H1 (cell line): ENCODE data around the gene PTTG1IP. TPM values are rescaled to one million over a fixed set of nuclear protein-coding genes. Genes with fewer than 3 reads are reported as not detected.

Source experiments
- CTCF ChIA-PET: fragments of 300-600 bp; sonication (Branson Sonifier 250); formaldehyde crosslinking; loops from one replicate; lab custom pipeline; 2021; ENCODE audit not compliant: partially characterized antibody; lab: Charles Lee
- POLR2A ChIA-PET: fragments of 300-600 bp; sonication (Branson Sonifier 250); formaldehyde crosslinking; loops from one replicate; lab custom pipeline; 2021; ENCODE audit warnings: inconsistent platforms; ENCODE audit not compliant: partially characterized antibody; lab: Charles Lee
- DNase-seq, 2 experiments: peaks; one replicate each; pipeline versions ENCODE4 v3.0.0 to v3.0.0-alpha.2; 2010 to 2022; ENCODE audit warnings: low spot score in 2 of 2, low read depth in 1 of 2, mixed read lengths in 1 of 2
- FAIRE-seq: peaks from 2 replicates; lab custom pipeline; 2011; peaks lifted over from hg19 to GRCh38; lab: Jason Lieb, UNC
- H2AFZ ChIP-seq: 2 replicates; pipeline ENCODE4 v1.8.1; 2012; ENCODE audit warnings: low read length, inconsistent platforms
- H2AK5ac ChIP-seq: 2 replicates; pipeline ENCODE4 v1.6.1; 2013; ENCODE audit warnings: low read depth, low read length
- H2BK120ac ChIP-seq: replicated peaks from 2 replicates; pipeline ENCODE3; 2013; ENCODE audit warnings: low read depth, low read length, inconsistent platforms
- H2BK12ac ChIP-seq: 2 replicates; pipeline ENCODE4 v1.6.1; 2013; ENCODE audit warnings: low read depth, low read length
- H2BK15ac ChIP-seq: 2 replicates; pipeline ENCODE4 v1.6.1; 2013; ENCODE audit warnings: low read length
- H2BK20ac ChIP-seq: 2 replicates; pipeline ENCODE4 v1.6.1; 2013; ENCODE audit warnings: low read length
- H2BK5ac ChIP-seq: 2 replicates; pipeline ENCODE4 v1.6.1; 2013; ENCODE audit warnings: low read depth, low read length
- H3K14ac ChIP-seq: 2 replicates; pipeline ENCODE4 v1.6.1; 2013; ENCODE audit warnings: inconsistent platforms; ENCODE audit not compliant: insufficient read length
- H3K18ac ChIP-seq: 2 replicates; pipeline ENCODE4 v1.6.1; 2013; ENCODE audit warnings: low read length; ENCODE audit errors: extremely low read depth
- H3K23ac ChIP-seq: 2 replicates; pipeline ENCODE4 v1.6.1; 2013; ENCODE audit warnings: inconsistent platforms; ENCODE audit not compliant: insufficient read length
- H3K23me2 ChIP-seq: 2 replicates; pipeline ENCODE4 v1.6.1; 2013; ENCODE audit warnings: low read depth, low read length
- H3K27ac ChIP-seq: 2 replicates; pipeline ENCODE4 v1.6.1; 2011; ENCODE audit warnings: low read depth, low read length, inconsistent platforms
- H3K27me3 ChIP-seq, 4 experiments: replicated peaks in 1 of 4; 1 replicate in 1 of 4; 2 replicates in 3 of 4; pipeline versions ENCODE4 v1.6.1 to v1.8.1; 2011 to 2013; ENCODE audit warnings: low read length in 3 of 4, mild to moderate bottlenecking in 3 of 4, inconsistent platforms in 2 of 4, mixed read lengths in 2 of 4, moderate library complexity in 1 of 4; ENCODE audit not compliant: control insufficient read depth in 3 of 4, insufficient read depth in 3 of 4; ENCODE audit errors: extremely low read depth in 1 of 4
- H3K36me3 ChIP-seq, 4 experiments: 2 replicates each; pipeline versions ENCODE4 v1.6.1 to v1.8.1; 2011 to 2013; ENCODE audit warnings: mild to moderate bottlenecking in 4 of 4, low read length in 3 of 4, moderate library complexity in 2 of 4, control low read depth in 1 of 4, inconsistent platforms in 1 of 4; ENCODE audit not compliant: insufficient read depth in 4 of 4, control insufficient read depth in 2 of 4
- H3K4ac ChIP-seq: replicated peaks from 2 replicates; pipeline ENCODE3; 2013; ENCODE audit warnings: low read length, low read depth, mixed read lengths, inconsistent platforms; ENCODE audit not compliant: insufficient read length
- H3K4me1 ChIP-seq, 4 experiments: replicated peaks in 1 of 4; 1 replicate in 1 of 4; 2 replicates in 3 of 4; pipeline versions ENCODE4 v1.6.1 to v1.8.1; 2011 to 2013; ENCODE audit warnings: low read length in 3 of 4, inconsistent platforms in 2 of 4, mixed read lengths in 1 of 4; ENCODE audit not compliant: insufficient read depth in 4 of 4, control insufficient read depth in 3 of 4
- H3K4me2 ChIP-seq, 2 experiments: 2 replicates each; pipeline versions ENCODE4 v1.6.1 to v1.8.1; 2011 to 2013; ENCODE audit warnings: low read depth in 2 of 2, low read length in 2 of 2, control low read depth in 1 of 2, inconsistent platforms in 1 of 2, mild to moderate bottlenecking in 1 of 2; ENCODE audit not compliant: insufficient read depth in 1 of 2
- H3K4me3 ChIP-seq, 4 experiments: fragments of 200-600, 300-600 bp in 1 of 4; sonication (generic), shearing (Covaris generic), sonication (Bioruptor Twin) in 1 of 4; 2 replicates each; pipeline versions ENCODE4 v1.5.1 to v1.8.1; 2011 to 2016; ENCODE audit warnings: low read length in 4 of 4, low read depth in 3 of 4, control low read depth in 2 of 4, inconsistent platforms in 2 of 4, mild to moderate bottlenecking in 2 of 4, mixed read lengths in 1 of 4, moderate library complexity in 1 of 4; ENCODE audit not compliant: insufficient read depth in 2 of 4; ENCODE audit errors: extremely low read depth in 1 of 4
- H3K56ac ChIP-seq: replicated peaks from 2 replicates; pipeline ENCODE3; 2013; ENCODE audit warnings: low read depth, mild to moderate bottlenecking, mixed read lengths, low read length, inconsistent platforms; ENCODE audit not compliant: insufficient read length
- H3K79me1 ChIP-seq: 2 replicates; pipeline ENCODE4 v1.6.1; 2013; ENCODE audit warnings: low read depth, low read length, control low read depth
- H3K79me2 ChIP-seq, 2 experiments: 2 replicates each; pipeline versions ENCODE4 v1.6.1 to v1.8.1; 2012 to 2013; ENCODE audit warnings: low read length in 2 of 2, mild to moderate bottlenecking in 2 of 2, inconsistent platforms in 1 of 2; ENCODE audit not compliant: insufficient read depth in 2 of 2, control insufficient read depth in 1 of 2
- H3K9ac ChIP-seq, 4 experiments: replicated peaks in 1 of 4; 1 replicate in 1 of 4; 2 replicates in 3 of 4; pipeline versions ENCODE4 v1.6.1 to v1.8.1; 2011 to 2013; ENCODE audit warnings: low read depth in 3 of 4, low read length in 3 of 4, control low read depth in 2 of 4, mild to moderate bottlenecking in 2 of 4, moderate library complexity in 2 of 4, inconsistent platforms in 1 of 4; ENCODE audit errors: extremely low read depth in 1 of 4
- H3K9me3 ChIP-seq, 2 experiments: 2 replicates each; pipeline versions ENCODE4 v1.6.1 to v1.8.1; 2012 to 2013; ENCODE audit warnings: mild to moderate bottlenecking in 2 of 2, moderate library complexity in 2 of 2, control low read depth in 1 of 2, inconsistent platforms in 1 of 2, low read depth in 1 of 2, low read length in 1 of 2, mixed read lengths in 1 of 2; ENCODE audit not compliant: insufficient read depth in 2 of 2
- H4K20me1 ChIP-seq, 2 experiments: replicated peaks in 1 of 2; 2 replicates each; pipeline versions ENCODE3 to v1.8.1; 2011 to 2013; ENCODE audit warnings: inconsistent platforms in 2 of 2, low read length in 2 of 2, mild to moderate bottlenecking in 1 of 2; ENCODE audit not compliant: insufficient read depth in 2 of 2, control insufficient read depth in 1 of 2
- H4K5ac ChIP-seq: 2 replicates; pipeline ENCODE4 v1.6.1; 2013; ENCODE audit warnings: low read length, low read depth, mixed read lengths, inconsistent platforms; ENCODE audit not compliant: insufficient read length
- H4K8ac ChIP-seq: 2 replicates; pipeline ENCODE4 v1.8.0; 2013; ENCODE audit warnings: mild to moderate bottlenecking, moderate library complexity, low read length, inconsistent platforms; ENCODE audit not compliant: insufficient read depth; ENCODE audit errors: extremely low read depth
- H4K91ac ChIP-seq: replicated peaks from 2 replicates; pipeline ENCODE3; 2013; ENCODE audit warnings: low read length, mixed read lengths, inconsistent platforms; ENCODE audit not compliant: insufficient read length
- WGBS, 2 experiments: shearing (Covaris generic) in 1 of 2; methylation state at CpG; one replicate each; pipeline versions ENCODE4 v1.1.6 to v1.1.7; 2013 to 2015; ENCODE audit warnings: low lambda C conversion rate in 2 of 2, mixed read lengths in 2 of 2, inconsistent platforms in 1 of 2, low coverage in 1 of 2, missing lambda C conversion rate in 1 of 2; ENCODE audit not compliant: insufficient replicate concordance in 2 of 2, insufficient coverage in 1 of 2, insufficient read length in 1 of 2; ENCODE audit errors: extremely low coverage in 1 of 2, missing lambda C conversion rate in 1 of 2; 5-methylcytosine and 5-hydroxymethylcytosine counted together
- polyA plus RNA-seq, 7 experiments: library from polyadenylated mRNA; depleted of rRNA in 3 of 7; stranded (reverse) in 5 of 7; unstranded in 2 of 7; fragments of >200 nt in 5 of 7; fragments of 200-250 nt in 2 of 7; gene quantifications; 1 replicate in 5 of 7; 2 replicates in 1 of 7; 4 replicates in 1 of 7; pipeline versions ENCODE4 v1.2.1 to v1.2.3, GENCODE V29; 2011 to 2013; ENCODE audit warnings: missing spikeins in 2 of 7, mixed read lengths in 2 of 7
- total RNA-seq: library from RNA; stranded (reverse); fragmentation: NEBNext Ultra II Directional; extraction: Animal tissue kit (Norgen Biotek cat#: 25700); gene quantifications from 2 replicates; pipeline ENCODE4 v1.2.1, GENCODE V29; 2021

Gene PTTG1IP
- total and polyA plus RNA-seq, 2 of the 8 experiments (the other 6 are each of a cell fraction or from before 2014, with no cell fraction given): 90.8 to 130 TPM

DNA sequence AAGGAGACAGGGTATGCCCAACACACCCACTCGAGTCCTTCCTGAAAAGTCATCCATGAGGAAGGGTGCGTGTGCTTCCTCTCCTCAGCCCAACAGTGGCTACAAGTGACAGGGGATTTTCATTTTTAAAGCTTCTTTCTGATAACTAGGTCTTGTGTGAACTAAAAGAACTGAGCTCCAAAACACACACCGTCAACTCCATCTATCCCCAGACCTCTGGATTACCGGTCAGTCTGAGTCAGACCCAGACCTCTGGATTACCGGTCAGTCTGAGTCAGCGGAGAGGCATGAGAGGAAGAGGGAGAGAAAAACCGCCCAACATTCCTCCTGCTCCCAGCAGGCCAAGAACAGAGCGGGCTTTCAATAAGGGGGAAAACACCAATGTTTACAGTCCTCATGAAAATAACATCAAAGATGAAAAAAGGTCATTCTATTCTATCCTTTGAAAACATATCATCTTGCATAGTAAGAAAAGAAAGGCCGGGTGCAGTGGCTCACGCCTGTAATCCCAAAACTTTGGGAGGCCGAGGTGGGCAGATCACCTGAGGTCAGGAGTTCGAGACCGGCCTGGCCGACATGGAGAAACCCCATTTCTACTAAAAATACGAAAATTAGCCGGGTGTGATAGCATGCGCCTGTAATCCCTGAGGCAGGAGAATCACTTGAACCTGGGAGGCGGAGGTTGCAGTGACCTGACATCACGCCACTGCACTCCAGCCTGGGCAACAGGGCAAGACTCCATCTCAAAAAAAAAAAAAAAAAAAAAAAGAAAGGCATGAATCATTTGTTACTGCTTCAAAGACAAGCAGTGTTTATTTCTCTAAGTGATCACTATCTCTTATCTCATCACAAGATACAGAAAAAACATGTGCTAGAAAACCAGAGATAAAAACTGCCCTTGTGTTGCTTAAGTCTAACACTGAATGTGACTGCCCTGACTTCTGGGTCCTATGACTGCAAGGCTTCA, 3.4 kb downstream of the PTTG1IP start:
- 87% methylated on average over 16 of the region's 19 CpGs; no CpG with 5 or more reads in 1 of the 2 experiments for WGBS, 2 experiments
- no peak overlapping the region for H3K23ac ChIP-seq
- H3K27ac ChIP-seq: no peak overlapping the region

More for the DNA sequence above, 3.4 kb downstream of the PTTG1IP start:
- H3K4me2 ChIP-seq: no peak overlapping the region
- H2BK5ac ChIP-seq: no peak overlapping the region
- no peak overlapping the region for H2AFZ ChIP-seq
- no peak overlapping the region for H2BK15ac ChIP-seq
- FAIRE-seq (no peak), DNase-seq (no peak)
- no peak overlapping the region for H3K18ac ChIP-seq
- H2BK12ac ChIP-seq: no peak overlapping the region
- no peak overlapping the region for H3K9ac ChIP-seq
- H3K23me2 ChIP-seq: peaks cover 21% of the 10 kb centered on the region
- no peak overlapping the region for H4K5ac ChIP-seq
- H3K4me1 ChIP-seq: peaks cover 6 to 19% (median 14%) of the 10 kb centered on the region in 4 experiments
- H3K79me1 ChIP-seq: peaks cover 31% of the 10 kb centered on the region
- ChIA-PET POLR2A (no interaction called here), CTCF (interaction anchor here (0.6 to 0.7 kb wide), 2 partner anchors 12 to 299 kb away, joined by 3 read pairs; no protein-coding TSS in a partner anchor)
- no peak overlapping the region for H2BK20ac ChIP-seq
- no peak overlapping the region for H3K14ac ChIP-seq
- H3K27me3 ChIP-seq: peaks cover 0 to 11% (median 9%) of the 10 kb centered on the region in 4 experiments; a peak in 4 of 7 replicates
- peaks cover 21 to 49% of the 10 kb centered on the region in 2 experiments for H4K20me1 ChIP-seq
- peaks cover 50 to 81% of the 10 kb centered on the region in 2 experiments for H3K79me2 ChIP-seq
- H3K4ac ChIP-seq: no peak overlapping the region
- H3K56ac ChIP-seq: no peak overlapping the region
- no peak overlapping the region for H2BK120ac ChIP-seq
- no peaks in the 10 kb centered on the region for H3K9me3 ChIP-seq
- no peak overlapping the region for H3K4me3 ChIP-seq
- H4K8ac ChIP-seq: no peak overlapping the region
- peaks cover 0 to 3% (median 1%) of the 10 kb centered on the region in 4 experiments; a peak in 4 of 8 replicates for H3K36me3 ChIP-seq
- no peak overlapping the region for H2AK5ac ChIP-seq
- no peak overlapping the region for H4K91ac ChIP-seq
